ENCODE results near the gene KIAA0930.

KIAA0930 gene

DNA sequence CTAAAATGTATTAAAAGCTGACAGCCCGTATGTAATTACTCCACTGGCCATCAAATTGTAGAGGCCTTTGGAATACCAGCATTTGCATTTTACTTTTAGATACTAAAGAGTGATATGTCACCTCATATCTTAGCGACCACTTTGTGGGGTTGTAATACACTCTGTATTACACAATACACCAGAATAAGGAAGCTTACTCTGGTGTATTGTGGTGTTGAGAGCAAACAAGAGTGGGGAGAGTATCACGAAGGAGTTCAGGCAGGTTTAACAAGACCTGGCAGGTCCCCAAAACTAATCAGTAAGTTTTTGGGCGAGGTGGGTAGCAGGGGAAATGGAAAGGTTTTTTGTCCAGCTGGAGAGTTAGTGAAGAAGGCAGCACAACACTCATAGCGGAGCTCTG, 73.8 kb downstream of the KIAA0930 start:
- no peak for DNase-seq

DNA sequence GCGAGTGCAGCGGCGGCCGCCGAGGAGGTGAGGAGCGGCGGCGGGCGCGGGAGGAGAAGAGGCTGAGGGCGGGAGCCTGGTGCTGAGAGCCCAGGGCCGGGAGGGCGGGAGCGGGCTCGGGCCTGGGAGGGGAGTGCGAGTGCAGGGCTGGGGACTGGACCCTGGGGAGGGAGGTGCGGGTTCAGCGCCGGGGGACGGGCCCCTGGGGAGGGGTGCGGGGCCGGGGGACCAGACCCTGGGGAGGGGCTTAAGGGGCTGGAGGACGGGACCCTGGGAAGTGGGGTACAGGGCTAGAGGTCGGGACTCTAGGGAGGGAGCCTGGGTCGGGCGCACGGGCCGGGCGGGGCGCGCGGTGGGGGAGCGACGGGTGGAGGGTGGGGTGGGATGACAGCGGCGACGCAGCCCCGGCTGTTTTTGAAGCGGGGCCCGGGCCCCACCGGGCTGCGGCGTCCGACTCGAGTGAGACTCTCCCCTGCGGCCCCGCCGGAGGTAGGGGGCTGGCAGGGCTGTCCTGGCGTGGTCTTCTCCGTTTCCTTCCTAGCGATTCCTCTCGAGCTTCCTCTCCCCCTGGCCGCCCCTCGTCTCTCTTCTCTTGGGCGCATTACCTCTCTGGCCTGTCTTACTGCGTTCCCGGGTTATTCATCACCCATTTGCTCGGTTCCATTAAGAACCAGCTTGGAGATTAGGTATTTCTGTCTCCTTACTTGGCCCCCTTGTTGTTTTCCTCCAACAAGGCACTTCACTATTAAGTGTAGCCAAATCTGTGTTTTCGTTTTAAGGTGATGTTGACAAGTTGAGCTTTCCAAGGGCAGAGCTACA, 76.2 kb downstream of the KIAA0930 start:
- no peak for DNase-seq

DNA sequence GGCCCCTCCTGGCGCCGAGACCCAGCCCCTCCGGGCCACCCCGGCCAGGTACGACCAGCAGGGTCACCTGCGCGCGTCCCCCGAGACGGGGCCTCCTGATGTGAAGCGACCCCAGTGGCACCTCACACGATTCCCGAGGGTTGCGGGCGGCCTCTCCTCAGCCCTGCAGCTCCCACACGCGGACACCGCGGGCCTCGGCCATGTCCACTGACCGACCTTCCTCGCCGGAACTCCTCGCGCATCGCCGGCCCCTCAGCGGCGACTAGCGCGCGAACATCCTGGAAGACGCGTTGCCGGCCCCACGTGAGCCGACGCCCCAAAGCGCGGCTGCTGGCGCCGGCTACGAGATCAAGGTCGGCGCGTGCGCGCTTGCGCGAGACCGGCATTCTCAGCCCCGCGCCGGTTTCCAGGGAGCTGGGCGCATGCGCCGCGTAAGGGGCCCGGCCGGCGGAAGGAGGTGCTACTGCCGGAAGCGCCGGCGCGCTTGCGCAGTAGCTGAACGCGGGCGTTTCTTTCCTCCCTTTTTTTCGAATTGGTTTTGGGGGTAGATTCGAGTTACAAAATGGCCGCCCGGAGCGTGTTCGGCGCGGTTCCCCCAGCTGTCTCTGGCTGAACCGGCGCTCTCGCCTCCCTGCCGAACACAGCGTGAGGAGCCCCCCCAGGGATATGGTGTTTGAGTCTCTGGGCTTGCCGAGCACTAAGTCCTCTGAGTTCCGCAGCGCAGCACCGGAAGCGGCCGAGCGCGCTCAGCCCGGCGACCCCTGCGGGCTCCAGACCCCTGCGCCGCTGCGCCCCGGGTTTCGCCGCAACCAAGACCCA, 77.0 kb downstream of the KIAA0930 start, which contains the start of gene NUP50:
NUP50 (plus strand) TSS at position 475 of the 819 bp plus-strand sequence. CDS start 4,253 bp downstream, outside the sequence.
- peak; percentile 91 to 92 for DNase-seq

DNA sequence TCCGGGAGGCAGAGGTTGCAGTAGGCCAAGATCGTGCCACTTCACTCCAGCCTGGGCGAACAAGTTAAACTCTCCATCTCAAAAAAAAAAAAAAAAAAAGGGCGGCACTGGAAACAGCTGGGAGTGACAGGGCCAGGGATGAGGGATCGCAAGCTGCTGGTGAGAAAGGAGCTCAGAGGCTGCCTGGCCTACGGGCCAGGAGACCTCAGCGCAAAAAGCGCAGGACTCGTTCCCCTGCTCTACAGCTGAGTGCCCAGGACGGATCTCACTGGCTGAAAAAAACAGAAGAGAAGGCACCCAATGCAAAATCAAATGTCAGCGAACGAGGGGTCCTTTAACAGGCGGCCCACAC, 77.6 kb downstream of the KIAA0930 start:
- peak in 1 of 2 experiments; percentile 6 for DNase-seq

DNA sequence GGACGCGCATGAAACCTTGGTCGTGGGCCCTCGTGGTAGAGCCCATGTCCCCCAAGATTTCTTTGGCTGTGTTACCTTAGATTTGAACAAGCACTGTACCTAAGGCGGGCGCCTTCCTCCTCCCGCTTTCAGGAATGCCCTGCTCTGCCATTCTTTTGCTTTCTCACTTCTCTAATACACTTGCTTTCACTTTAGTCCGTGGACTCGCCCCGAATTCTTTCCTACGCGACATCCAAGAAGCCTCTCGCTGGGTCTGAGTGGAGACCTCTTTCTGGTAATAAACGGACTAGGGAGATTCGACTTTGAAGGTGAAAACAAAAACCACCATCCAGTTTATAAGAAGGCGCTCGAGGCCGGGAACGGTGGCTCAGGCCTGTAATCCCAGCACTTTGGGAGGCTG, 78.2 kb downstream of the KIAA0930 start:
- DNase-seq = no peak

DNA sequence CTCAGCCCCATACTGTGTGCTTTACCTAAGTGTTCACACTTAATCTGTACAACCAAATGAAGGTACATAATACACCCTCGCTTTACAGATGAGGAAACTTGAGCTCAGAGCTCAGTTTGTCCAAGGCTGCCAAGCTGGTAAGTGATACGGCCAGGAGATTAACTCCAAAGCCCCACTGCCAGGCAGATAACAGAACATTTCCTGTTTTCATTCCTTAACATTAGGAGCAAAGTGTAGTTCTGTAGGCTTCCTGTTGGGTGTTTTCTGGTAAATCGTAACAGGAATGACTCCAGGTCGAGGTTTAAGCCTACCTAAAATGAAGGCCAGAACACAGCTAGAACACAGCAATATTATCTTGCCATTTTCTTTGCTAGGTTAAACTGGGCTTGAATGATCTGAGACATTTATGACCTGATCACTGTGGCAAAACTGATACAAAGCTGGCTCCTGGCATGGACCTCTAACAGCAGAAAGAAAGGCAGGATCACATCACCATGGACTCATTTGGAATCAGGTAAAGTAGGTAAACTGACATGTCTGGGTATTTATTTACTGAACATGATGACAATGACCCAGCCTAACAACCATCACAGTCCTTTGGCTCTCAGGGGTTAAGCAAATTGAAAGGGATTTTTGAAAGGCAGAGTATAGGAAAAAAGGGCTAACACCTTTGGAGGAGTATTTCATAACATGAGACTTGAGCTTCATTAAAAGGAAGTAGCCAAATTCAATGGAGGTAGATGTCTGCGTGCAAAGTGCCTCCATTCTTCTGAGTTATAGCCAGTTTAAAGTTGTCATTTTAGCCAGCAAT, 80.8 kb downstream of the KIAA0930 start:
- no peak for DNase-seq

DNA sequence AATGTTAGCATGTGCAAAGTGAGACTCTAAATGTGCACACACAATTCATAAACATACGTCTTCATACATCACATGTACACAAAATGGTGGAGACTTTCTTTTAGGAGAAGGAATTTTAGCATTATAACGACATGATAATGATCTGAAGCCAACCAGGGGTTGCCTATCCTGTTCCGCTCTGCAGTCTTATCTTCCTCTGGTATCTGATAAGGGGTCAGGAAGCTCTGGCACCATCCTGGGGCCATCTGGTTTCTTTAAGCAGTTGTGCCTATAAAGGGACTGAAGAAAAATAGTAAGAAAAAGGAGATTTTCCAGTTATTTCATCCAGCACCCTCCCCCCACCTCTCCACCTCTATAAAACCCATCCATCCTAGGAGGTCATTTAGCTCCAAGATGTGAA, 82.8 kb downstream of the KIAA0930 start:
- no peak for DNase-seq

DNA sequence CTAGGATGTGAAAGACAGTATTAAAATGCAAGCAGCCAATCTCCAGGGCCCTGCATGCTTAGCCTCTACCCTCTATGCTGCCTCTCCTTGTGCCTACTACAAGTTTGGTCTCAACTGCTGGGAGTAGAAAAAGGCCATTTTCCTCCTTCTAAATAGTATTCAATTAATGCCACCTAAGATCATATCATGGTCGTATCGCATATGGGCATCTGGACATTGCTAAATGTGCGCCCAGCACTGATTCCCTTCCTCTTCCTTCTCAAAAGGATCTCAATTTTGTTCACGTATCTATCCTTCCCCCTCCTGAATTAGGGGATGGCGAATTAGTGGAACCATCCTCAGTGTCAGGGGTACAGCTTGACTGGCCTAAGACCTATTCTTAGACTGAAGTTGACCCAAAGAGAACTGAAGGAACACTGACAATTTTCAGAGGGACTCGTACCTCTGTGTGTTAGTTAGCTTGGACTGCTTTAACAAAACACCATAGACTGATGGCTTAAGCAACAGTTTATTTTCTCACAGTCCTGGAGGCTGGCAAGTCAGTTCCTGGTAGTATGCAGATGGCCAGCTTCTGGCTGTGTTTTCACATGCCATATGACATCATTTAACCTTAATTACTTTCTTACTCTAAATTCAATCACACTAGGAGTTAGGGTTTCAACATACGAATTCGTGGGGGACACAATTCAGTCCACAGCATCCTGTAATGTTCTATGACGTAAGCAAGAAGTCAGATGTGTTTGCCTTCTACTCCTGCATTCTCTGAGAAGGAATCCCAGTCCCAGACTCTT, 85.4 kb downstream of the KIAA0930 start:
- no peak for DNase-seq

DNA sequence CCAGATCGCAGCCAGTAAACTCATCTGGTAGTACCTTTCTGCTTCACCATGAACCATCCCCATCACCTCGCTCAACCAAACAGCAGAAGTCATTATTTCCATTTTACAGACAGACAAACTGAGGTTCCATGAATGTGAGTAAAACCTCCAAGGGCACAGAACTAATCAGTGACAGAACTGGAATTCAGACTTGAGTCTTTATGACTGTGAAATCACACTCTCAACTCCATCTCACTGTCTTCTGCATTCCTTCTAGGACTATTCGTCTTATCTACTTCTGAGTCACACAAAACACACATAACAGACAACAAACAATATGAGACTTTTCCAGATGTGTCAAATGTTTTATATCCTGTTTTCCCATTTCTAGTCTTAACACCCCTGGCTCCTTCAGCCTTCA, 86.3 kb downstream of the KIAA0930 start:
- no peak for DNase-seq

DNA sequence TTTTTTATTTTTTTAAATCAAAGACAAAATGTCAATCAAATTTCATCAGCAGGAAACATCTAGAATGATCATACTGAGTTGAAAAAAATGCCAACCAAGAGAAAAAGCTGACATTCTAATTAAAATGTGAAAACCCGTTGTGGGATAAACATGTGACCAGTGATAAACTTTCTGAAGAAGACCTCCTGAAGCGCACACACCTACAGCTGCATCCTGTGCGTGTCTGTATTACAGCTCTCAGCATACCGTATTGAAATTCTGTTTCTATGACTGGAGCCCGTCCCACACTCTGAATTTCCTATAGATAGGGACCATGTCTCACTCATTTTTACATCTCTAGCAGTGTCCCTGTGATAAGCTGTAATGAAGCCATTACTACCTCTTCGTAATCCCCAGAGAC, 89.2 kb downstream of the KIAA0930 start:
- DNase-seq = no peak

DNA sequence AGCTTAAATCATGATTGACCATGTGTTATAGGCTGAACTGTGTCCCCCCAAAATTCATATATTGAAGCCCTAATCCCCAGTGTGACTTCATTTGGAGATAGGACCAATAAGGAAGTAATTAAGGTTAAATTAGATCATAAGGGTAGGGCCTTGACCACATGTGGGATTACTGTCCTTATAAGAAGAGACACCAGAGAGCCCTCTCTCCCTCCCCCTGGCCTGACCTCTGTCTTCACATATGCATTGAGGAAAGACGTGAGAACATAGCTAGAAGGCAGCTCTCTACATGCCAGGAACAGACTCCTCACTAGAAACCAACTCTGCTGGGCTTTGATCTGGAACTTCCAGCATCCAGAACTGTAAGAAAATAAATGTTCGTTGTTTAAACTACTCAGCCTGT, 90.6 kb downstream of the KIAA0930 start:
- no peak for DNase-seq

DNA sequence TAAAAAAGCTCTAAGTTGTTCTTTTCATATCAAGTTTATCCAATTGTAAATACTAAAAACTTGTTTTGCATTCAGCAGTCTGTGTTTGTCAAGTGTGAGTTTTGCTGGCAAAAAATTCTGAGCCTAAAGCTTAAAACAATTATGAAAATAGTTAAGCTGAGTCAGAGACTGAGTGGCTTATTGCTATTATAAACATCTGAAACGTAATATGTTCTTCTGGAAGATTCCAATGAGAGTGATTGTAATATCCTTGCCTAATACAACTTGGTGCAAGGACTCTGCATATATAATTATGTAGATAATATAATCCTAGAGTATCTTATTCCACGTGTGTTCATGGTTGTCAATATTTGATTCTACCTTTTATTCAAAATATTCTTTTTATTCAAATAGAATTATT, 91.0 kb downstream of the KIAA0930 start:
- no peak for DNase-seq

DNA sequence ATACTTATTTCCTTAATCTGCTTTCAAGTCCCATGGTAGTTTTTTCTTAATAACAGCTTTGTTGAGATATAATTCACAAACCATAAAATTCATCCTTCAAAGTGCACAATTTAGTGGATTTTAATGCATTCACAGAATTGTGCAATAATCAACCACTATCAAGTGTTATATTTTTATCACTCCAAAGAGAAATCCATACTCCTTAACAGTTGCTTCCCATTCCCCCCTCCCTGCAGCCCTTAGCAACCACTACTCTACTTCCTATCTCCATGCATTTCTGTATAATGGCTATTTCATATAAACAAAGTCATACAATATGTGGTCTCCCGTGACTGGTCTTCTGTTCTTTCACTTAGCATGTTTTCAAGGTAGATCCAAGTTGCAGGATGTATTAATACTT, 95.8 kb downstream of the KIAA0930 start:
- no peak for DNase-seq

DNA sequence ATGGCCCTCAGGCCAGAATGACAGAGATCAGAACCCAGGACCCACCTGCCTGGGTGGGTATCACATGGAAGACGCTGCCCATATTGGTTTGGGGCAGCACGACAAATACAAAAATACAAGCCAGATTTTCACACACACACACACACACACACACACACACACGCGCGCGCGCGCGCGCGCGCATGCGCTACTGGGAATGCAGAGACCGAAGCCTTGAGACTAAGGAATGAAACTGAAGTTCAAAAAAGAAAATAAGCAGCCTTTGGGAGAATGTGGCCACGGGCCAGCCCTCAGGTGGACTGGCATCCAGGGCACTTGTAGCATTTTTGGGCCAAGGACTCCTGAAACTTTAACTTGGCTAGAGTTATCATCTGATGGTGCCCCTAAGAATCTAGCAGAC, 98.3 kb downstream of the KIAA0930 start:
- DNase-seq = no peak
